ENCODE data around the gene NCMAP.

- no peak for TF ChIP-seq CTCF (conservative IDR thresholded peaks at IDR 0.05; ENCODE audit: low read depth, low read length)
- TF ChIP-seq RFX5 (IDR thresholded peaks at IDR 0.05; ENCODE audit: low read depth, low read length): no peak
- TF ChIP-seq ELK1 (IDR thresholded peaks at IDR 0.05; ENCODE audit: borderline replicate concordance, low read depth, low read length): no peak
- TF ChIP-seq POLR2A (IDR thresholded peaks at IDR 0.05; ENCODE audit: low read depth, low read length): no peak
- no peak for TF ChIP-seq MAFK (IDR thresholded peaks at IDR 0.05; ENCODE audit: low read depth, low read length)
- no peak for TF ChIP-seq RAD21 (IDR thresholded peaks at IDR 0.05; ENCODE audit: low read length)
- TF ChIP-seq USF2 (IDR thresholded peaks at IDR 0.05; ENCODE audit: low read depth, low read length): no peak
- no peak for TF ChIP-seq SMC3 (IDR thresholded peaks at IDR 0.05; ENCODE audit: low read depth, low read length)
- no peak for TF ChIP-seq CEBPB (IDR thresholded peaks at IDR 0.05; ENCODE audit: low read depth, low read length)
- no peak for TF ChIP-seq MAZ (IDR thresholded peaks at IDR 0.05; ENCODE audit: borderline replicate concordance, low read depth, low read length)
Measured at GRCh38 chr1:24584171-24584647, 28.3 kb downstream of the NCMAP start.
